ENCODE data around the gene EIF3M. TPM values are rescaled to one million over a fixed set of nuclear protein-coding genes. Genes with fewer than 3 reads are reported as not detected.

The EIF3M gene
- polyA plus RNA-seq, 1 of the 3 experiments (the other 2 are of a cell fraction): 359 TPM

GRCh38 chr11:32630844-32631243, 47.2 kb downstream of the EIF3M start:
- H3K9ac ChIP-seq: no peak overlapping the region
- no peaks in the 10 kb centered on the region for H3K36me3 ChIP-seq (replicated peaks in 1 of 2; ENCODE audit: control insufficient read depth in 1 of 2, insufficient read depth in 2 of 2, low read length in 1 of 2)
- DNase-seq: no peak
- ChIA-PET CTCF (no interaction called here), POLR2A (no interaction called here)
- H3K27me3 ChIP-seq (ENCODE audit: insufficient read depth): peaks cover 5% of the 10 kb centered on the region; the same call in 1 of the 2 replicates
- H4K20me1 ChIP-seq (ENCODE audit: insufficient read depth): no peaks in the 10 kb centered on the region
- H3K4me2 ChIP-seq: no peak overlapping the region
- H3F3A ChIP-seq (replicated peaks; ENCODE audit: insufficient read depth): no peaks in the 10 kb centered on the region
- peaks cover 8% of the 10 kb centered on the region; the same call in 1 of the 2 replicates for H3K9me3 ChIP-seq
- H2AFZ ChIP-seq (ENCODE audit: low read depth): no peak overlapping the region
- no peak for TF ChIP-seq TAF1 (IDR thresholded peaks at IDR 0.05; ENCODE audit: borderline replicate concordance, low read depth, low read length)
- no peaks in the 10 kb centered on the region for H3K79me2 ChIP-seq (ENCODE audit: insufficient read depth)
- H3K4me3 ChIP-seq (ENCODE audit: low read depth in 2 of 2, low read length in 1 of 2): no peak overlapping the region
- no peak overlapping the region for H3K27ac ChIP-seq (ENCODE audit: low read depth in 2 of 2, low read length in 1 of 2)
- no peaks in the 10 kb centered on the region; the same call in 1 of the 2 replicates for H3K9me2 ChIP-seq
- H3K4me1 ChIP-seq (ENCODE audit: control insufficient read depth in 1 of 2, insufficient read depth in 2 of 2, low read depth in 1 of 2, low read length in 1 of 2): no peaks in the 10 kb centered on the region

GRCh38 chr11:32635819-32636218, 52.2 kb downstream of the EIF3M start:
- Histone ChIP-seq H3K4me3 (ENCODE audit: low read depth in 2 of 2, low read length in 1 of 2) (no peak overlapping the region), H3K27me3 (ENCODE audit: insufficient read depth) (no peaks in the 10 kb centered on the region; the same call in 1 of the 2 replicates), H3K4me1 (ENCODE audit: control insufficient read depth in 1 of 2, insufficient read depth in 2 of 2, low read depth in 1 of 2, low read length in 1 of 2) (no peaks in the 10 kb centered on the region), H3K79me2 (ENCODE audit: insufficient read depth) (no peaks in the 10 kb centered on the region), H3F3A (replicated peaks; ENCODE audit: insufficient read depth) (no peaks in the 10 kb centered on the region), H2AFZ (ENCODE audit: low read depth) (no peak overlapping the region), H3K4me2 (no peak overlapping the region), H3K9ac (no peak overlapping the region), H3K9me3 (peaks cover 8% of the 10 kb centered on the region; the same call in 1 of the 2 replicates), H4K20me1 (ENCODE audit: insufficient read depth) (no peaks in the 10 kb centered on the region), H3K27ac (ENCODE audit: low read depth in 2 of 2, low read length in 1 of 2) (no peak overlapping the region), H3K9me2 (no peaks in the 10 kb centered on the region; the same call in 1 of the 2 replicates), H3K36me3 (replicated peaks in 1 of 2; ENCODE audit: control insufficient read depth in 1 of 2, insufficient read depth in 2 of 2, low read length in 1 of 2) (no peaks in the 10 kb centered on the region)
- WGBS (ENCODE audit: low lambda C conversion rate): 6% methylated on average over 2 of the region's 2 CpGs
- ChIA-PET CTCF (no interaction called here), POLR2A (no interaction called here)
- no peak for DNase-seq
- TF ChIP-seq JUND (IDR thresholded peaks at IDR 0.05) (no peak), EZH2phosphoT487 (IDR thresholded peaks at IDR 0.05; ENCODE audit: borderline replicate concordance, low read depth) (no peak), RAD21 (IDR thresholded peaks at IDR 0.05; ENCODE audit: low read length) (no peak)

GRCh38 chr11:32641361-32641760, 57.7 kb downstream of the EIF3M start:
- no peak overlapping the region for H3K9ac ChIP-seq
- H3K36me3 ChIP-seq (replicated peaks in 1 of 2; ENCODE audit: control insufficient read depth in 1 of 2, insufficient read depth in 2 of 2, low read length in 1 of 2): no peaks in the 10 kb centered on the region
- H3K4me3 ChIP-seq (ENCODE audit: low read depth in 2 of 2, low read length in 1 of 2): no peak overlapping the region
- ChIA-PET POLR2A (interaction anchor here (0.7 kb wide), 1 partner anchor 17 kb away, joined by 3 read pairs; no protein-coding TSS in a partner anchor), CTCF (interaction anchor here (1.0 kb wide), 1 partner anchor 81 kb away, joined by 3 read pairs; no protein-coding TSS in a partner anchor)
- H3K79me2 ChIP-seq (ENCODE audit: insufficient read depth): no peaks in the 10 kb centered on the region
- H3K4me1 ChIP-seq (ENCODE audit: control insufficient read depth in 1 of 2, insufficient read depth in 2 of 2, low read depth in 1 of 2, low read length in 1 of 2): no peaks in the 10 kb centered on the region
- no peaks in the 10 kb centered on the region; the same call in 1 of the 2 replicates for H3K9me3 ChIP-seq
- TF ChIP-seq EZH2phosphoT487 (IDR thresholded peaks at IDR 0.05; ENCODE audit: borderline replicate concordance, low read depth): no peak
- TF ChIP-seq USF2 (IDR thresholded peaks at IDR 0.05; ENCODE audit: borderline replicate concordance, low read depth, low read length): no peak
- H4K20me1 ChIP-seq (ENCODE audit: insufficient read depth): no peaks in the 10 kb centered on the region
- H2AFZ ChIP-seq (ENCODE audit: low read depth): no peak overlapping the region
- H3K27me3 ChIP-seq (ENCODE audit: insufficient read depth): no peaks in the 10 kb centered on the region
- no peak overlapping the region for H3K4me2 ChIP-seq
- H3K9me2 ChIP-seq: no peaks in the 10 kb centered on the region
- no peak for DNase-seq
- H3F3A ChIP-seq (replicated peaks; ENCODE audit: insufficient read depth): no peaks in the 10 kb centered on the region
- H3K27ac ChIP-seq (ENCODE audit: low read depth in 2 of 2, low read length in 1 of 2): no peak overlapping the region

Measured in SK-N-SH (cell line).